Mesothelial cell of epicardium (in vitro differentiated cells): ENCODE measurements around the gene BIRC6. TPM values are rescaled to one million over a fixed set of nuclear protein-coding genes. Genes with fewer than 3 reads are reported as not detected.
"Not testable (repeated sequence)": the region's sequence is repeated elsewhere in the genome, so short reads cannot be mapped to it uniquely, and the experiment has no call there.

Experiments used
- DNase-seq, 2 experiments: peaks; one replicate each; pipeline ENCODE4 v3.0.0; 2021; ENCODE audit warnings: low spot score in 2 of 2; ENCODE audit not compliant: unreplicated experiment in 2 of 2
- H3K27ac Mint-ChIP-seq: 2 replicates; pipeline ENCODE4 v1.8.0; 2021; ENCODE audit warnings: mixed read lengths
- H3K27me3 Mint-ChIP-seq: 2 replicates; pipeline ENCODE4 v1.8.0; 2021; ENCODE audit warnings: low read depth, mixed read lengths
- H3K36me3 Mint-ChIP-seq: 2 replicates; pipeline ENCODE4 v1.8.0; 2021; ENCODE audit warnings: mixed read lengths
- H3K4me1 Mint-ChIP-seq: 2 replicates; pipeline ENCODE4 v1.8.0; 2021; ENCODE audit warnings: mixed read lengths
- H3K4me3 Mint-ChIP-seq: 2 replicates; pipeline ENCODE4 v1.8.0; 2021; ENCODE audit warnings: mild to moderate bottlenecking, moderate library complexity, mixed read lengths
- H3K9me3 Mint-ChIP-seq: 2 replicates; pipeline ENCODE4 v1.8.0; 2021; ENCODE audit warnings: mixed read lengths
- CTCF ChIP-seq: fragments of 200-600 bp; sonication (generic); IDR thresholded peaks from one replicate; pipeline ENCODE4 v1.5.0; 2021; ENCODE audit warnings: antibody characterized with exemption; ENCODE audit not compliant: unreplicated experiment
- total RNA-seq: library from RNA; stranded (reverse); gene quantifications from 3 replicates; pipeline ENCODE4 v1.2.1, GENCODE V29; 2021

BIRC6 gene
- total RNA-seq, 1 donor from 2014 or later = 112 TPM

GRCh38 chr2:32523686-32524085 lies 166.9 kb downstream of the BIRC6 start:
- Mint-ChIP-seq H3K36me3 (peaks cover 42% of the 10 kb centered on the region), H3K27ac (no peak overlapping the region), H3K27me3 (no peaks in the 10 kb centered on the region), H3K4me3 (no peak overlapping the region), H3K9me3 (no peaks in the 10 kb centered on the region), H3K4me1 (no peaks in the 10 kb centered on the region)
- TF ChIP-seq CTCF = no peak
- DNase-seq = no peak

DNA sequence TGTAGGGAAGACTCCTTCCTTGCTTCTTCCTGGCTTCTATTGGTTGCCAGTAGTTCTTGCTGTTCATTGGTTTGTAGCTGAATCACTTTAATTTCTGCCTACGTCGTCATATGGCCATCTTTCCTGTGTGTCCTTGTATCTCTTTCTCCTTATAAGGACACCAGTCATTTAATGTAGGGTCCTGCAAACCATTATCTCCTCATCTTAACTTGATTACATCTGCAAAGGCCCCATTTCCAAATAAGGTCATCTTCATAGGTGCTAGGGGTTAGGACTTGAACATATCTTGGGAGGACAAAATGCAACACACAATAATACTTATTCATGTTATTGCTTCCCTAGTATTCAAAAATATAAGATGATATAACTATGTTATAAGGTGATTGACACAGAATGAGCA lies 175.5 kb downstream of the BIRC6 start:
- Mint-ChIP-seq H3K27ac (no peak overlapping the region), H3K4me1 (no peaks in the 10 kb centered on the region), H3K27me3 (no peaks in the 10 kb centered on the region), H3K9me3 (peaks cover 11% of the 10 kb centered on the region), H3K4me3 (no peak overlapping the region), H3K36me3 (peaks cover 53% of the 10 kb centered on the region)
- DNase-seq = no peak
- no peak for TF ChIP-seq CTCF

GRCh38 chr2:32532961-32533360 lies 176.1 kb downstream of the BIRC6 start:
- no peak for DNase-seq
- TF ChIP-seq CTCF = no peak
- no peaks in the 10 kb centered on the region for H3K4me1 Mint-ChIP-seq
- H3K27me3 Mint-ChIP-seq = no peaks in the 10 kb centered on the region
- no peak overlapping the region for H3K27ac Mint-ChIP-seq
- H3K4me3 Mint-ChIP-seq = no peak overlapping the region
- peaks cover 47% of the 10 kb centered on the region for H3K36me3 Mint-ChIP-seq
- peaks cover 11% of the 10 kb centered on the region for H3K9me3 Mint-ChIP-seq

DNA sequence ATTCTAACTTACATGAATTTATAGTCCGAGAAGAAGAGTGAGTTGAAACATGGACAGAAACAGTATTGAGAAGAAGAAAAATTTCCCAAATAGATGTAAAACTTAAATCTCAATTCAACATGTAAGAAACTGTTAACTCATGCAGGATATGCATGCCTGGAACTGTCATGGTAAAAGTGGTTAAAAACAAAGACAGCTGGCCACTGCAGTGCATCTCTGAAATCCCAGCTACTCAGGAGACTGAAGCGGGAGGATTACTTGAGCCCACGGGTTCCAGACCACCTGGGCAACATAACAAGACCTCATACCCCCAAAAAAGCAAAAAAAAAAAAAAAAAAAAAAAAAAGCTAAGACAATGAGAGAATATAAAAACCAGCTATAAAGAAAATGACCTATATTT lies 178.0 kb downstream of the BIRC6 start:
- H3K27me3 Mint-ChIP-seq = no peaks in the 10 kb centered on the region
- no peak overlapping the region for H3K27ac Mint-ChIP-seq
- H3K36me3 Mint-ChIP-seq = peaks cover 47% of the 10 kb centered on the region
- DNase-seq = no peak
- H3K4me1 Mint-ChIP-seq = no peaks in the 10 kb centered on the region
- peaks cover 11% of the 10 kb centered on the region for H3K9me3 Mint-ChIP-seq
- H3K4me3 Mint-ChIP-seq = no peak overlapping the region
- TF ChIP-seq CTCF = no peak

DNA sequence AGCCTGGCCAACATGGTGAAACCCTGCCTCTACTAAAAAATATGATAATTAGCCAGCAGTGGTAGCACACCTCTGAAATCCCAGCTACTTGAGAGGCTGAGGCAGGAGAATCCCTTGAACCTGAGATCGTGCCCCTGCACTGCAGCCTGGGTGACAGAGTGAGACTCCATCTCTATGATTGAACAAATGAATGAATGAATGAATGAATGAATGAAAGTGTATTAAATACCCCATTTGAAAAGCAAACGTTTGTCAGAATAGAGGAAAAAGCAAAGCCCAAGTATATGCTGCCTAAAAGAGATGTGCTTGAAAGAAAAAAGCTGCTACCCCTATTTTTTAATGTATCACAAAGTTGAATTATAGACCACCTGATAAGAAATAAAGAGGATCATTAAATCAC lies 181.9 kb downstream of the BIRC6 start:
- Mint-ChIP-seq H3K36me3 (peaks cover 34% of the 10 kb centered on the region), H3K27me3 (no peaks in the 10 kb centered on the region), H3K4me3 (no peak overlapping the region), H3K9me3 (peaks cover 11% of the 10 kb centered on the region), H3K27ac (no peak overlapping the region), H3K4me1 (no peaks in the 10 kb centered on the region)
- TF ChIP-seq CTCF = no peak
- no peak for DNase-seq

DNA sequence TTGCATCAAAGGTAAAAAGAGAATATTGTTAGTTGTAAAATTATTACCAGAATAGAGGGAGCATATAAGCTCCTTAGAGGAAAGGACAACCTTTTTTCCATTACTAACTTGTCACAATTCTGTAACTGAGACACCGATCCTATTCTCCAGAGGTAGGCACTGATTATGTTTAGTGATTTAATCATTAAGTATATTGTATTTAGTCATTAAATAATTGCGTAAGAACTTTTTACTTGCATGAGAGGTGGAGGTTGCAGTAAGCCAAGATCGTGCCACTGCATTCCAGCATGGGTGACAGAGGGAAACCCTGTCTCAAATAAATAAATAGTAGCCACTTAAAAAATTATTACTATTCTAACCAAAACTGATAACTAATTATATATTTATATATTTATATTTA lies 195.7 kb downstream of the BIRC6 start:
- not testable (repeated sequence) for DNase-seq, H3K27ac Mint-ChIP-seq, H3K9me3 Mint-ChIP-seq, H3K4me3 Mint-ChIP-seq, H3K4me1 Mint-ChIP-seq, H3K27me3 Mint-ChIP-seq
- H3K36me3 Mint-ChIP-seq = peaks cover 12% of the 10 kb centered on the region
